ENCODE results near the gene HNMT.
"Not testable (repeated sequence)": the region's sequence is repeated elsewhere in the genome, so short reads cannot be mapped to it uniquely, and the experiment has no call there.

HNMT gene

GRCh38 chr2:137983581-137983980 is 19.3 kb downstream of the HNMT start:
- no peak overlapping the region for H3K27ac ChIP-seq
- no peaks in the 10 kb centered on the region for H3K4me1 ChIP-seq (ENCODE audit: control insufficient read depth in 1 of 2, insufficient read depth in 1 of 2, low read depth in 1 of 2, low read length in 1 of 2)
- no peak overlapping the region for H3K4me3 ChIP-seq (ENCODE audit: low read depth in 1 of 2, low read length in 1 of 2)
- no peaks in the 10 kb centered on the region for H3K36me3 ChIP-seq
- no peaks in the 10 kb centered on the region for H3K27me3 ChIP-seq
- no peak for TF ChIP-seq CTCF (IDR thresholded peaks at IDR 0.05)
- no peaks in the 10 kb centered on the region for H3K9me3 ChIP-seq

GRCh38 chr2:137986268-137986667 is 22.0 kb downstream of the HNMT start:
- H3K27me3 ChIP-seq = no peaks in the 10 kb centered on the region
- H3K4me3 ChIP-seq (ENCODE audit: low read depth in 1 of 2, low read length in 1 of 2) = no peak overlapping the region
- no peaks in the 10 kb centered on the region for H3K36me3 ChIP-seq
- TF ChIP-seq CTCF (IDR thresholded peaks at IDR 0.05) = no peak
- H3K9me3 ChIP-seq = no peaks in the 10 kb centered on the region
- H3K4me1 ChIP-seq (ENCODE audit: control insufficient read depth in 1 of 2, insufficient read depth in 1 of 2, low read depth in 1 of 2, low read length in 1 of 2) = no peaks in the 10 kb centered on the region
- H3K27ac ChIP-seq = no peak overlapping the region

GRCh38 chr2:137987011-137987410 is 22.7 kb downstream of the HNMT start:
- Histone ChIP-seq H3K27me3 (no peaks in the 10 kb centered on the region), H3K36me3 (no peaks in the 10 kb centered on the region), H3K4me1 (ENCODE audit: control insufficient read depth in 1 of 2, insufficient read depth in 1 of 2, low read depth in 1 of 2, low read length in 1 of 2) (no peaks in the 10 kb centered on the region), H3K27ac (no peak overlapping the region), H3K4me3 (ENCODE audit: low read depth in 1 of 2, low read length in 1 of 2) (no peak overlapping the region), H3K9me3 (no peaks in the 10 kb centered on the region)
- TF ChIP-seq CTCF (IDR thresholded peaks at IDR 0.05) = no peak

GRCh38 chr2:137991078-137991477 is 26.8 kb downstream of the HNMT start:
- no peak for TF ChIP-seq CTCF (IDR thresholded peaks at IDR 0.05)
- no peaks in the 10 kb centered on the region for H3K4me1 ChIP-seq (ENCODE audit: control insufficient read depth in 1 of 2, insufficient read depth in 1 of 2, low read depth in 1 of 2, low read length in 1 of 2)
- no peaks in the 10 kb centered on the region for H3K36me3 ChIP-seq
- H3K9me3 ChIP-seq = no peaks in the 10 kb centered on the region
- no peak overlapping the region for H3K27ac ChIP-seq
- H3K4me3 ChIP-seq (ENCODE audit: low read depth in 1 of 2, low read length in 1 of 2) = no peak overlapping the region
- no peaks in the 10 kb centered on the region for H3K27me3 ChIP-seq

- H3K4me1 ChIP-seq (ENCODE audit: control insufficient read depth in 1 of 2, insufficient read depth in 1 of 2, low read depth in 1 of 2, low read length in 1 of 2) = no peaks in the 10 kb centered on the region
- H3K36me3 ChIP-seq = no peaks in the 10 kb centered on the region
- H3K4me3 ChIP-seq (ENCODE audit: low read depth in 1 of 2, low read length in 1 of 2) = no peak overlapping the region
- TF ChIP-seq CTCF (IDR thresholded peaks at IDR 0.05) = no peak
- H3K27ac ChIP-seq = no peak overlapping the region
- no peaks in the 10 kb centered on the region for H3K27me3 ChIP-seq
- H3K9me3 ChIP-seq = no peaks in the 10 kb centered on the region
These were observed 27.9 kb downstream of the HNMT start for GRCh38 chr2:137992039-137992646.

- H3K4me3 ChIP-seq (ENCODE audit: low read depth in 1 of 2, low read length in 1 of 2); H3K4me1 ChIP-seq (ENCODE audit: control insufficient read depth in 1 of 2, insufficient read depth in 1 of 2, low read depth in 1 of 2, low read length in 1 of 2); H3K9me3 ChIP-seq; H3K27me3 ChIP-seq; H3K27ac ChIP-seq; H3K36me3 ChIP-seq: not testable (repeated sequence)
These were observed 29.6 kb downstream of the HNMT start for GRCh38 chr2:137993715-137994476.

- not testable (repeated sequence) for H3K9me3 ChIP-seq; H3K4me3 ChIP-seq (ENCODE audit: low read depth in 1 of 2, low read length in 1 of 2); H3K36me3 ChIP-seq; H3K4me1 ChIP-seq (ENCODE audit: control insufficient read depth in 1 of 2, insufficient read depth in 1 of 2, low read depth in 1 of 2, low read length in 1 of 2); H3K27me3 ChIP-seq; H3K27ac ChIP-seq
These were observed 31.1 kb downstream of the HNMT start for GRCh38 chr2:137995368-137995767.

- H3K27me3 ChIP-seq; H3K36me3 ChIP-seq; H3K4me1 ChIP-seq (ENCODE audit: control insufficient read depth in 1 of 2, insufficient read depth in 1 of 2, low read depth in 1 of 2, low read length in 1 of 2); H3K9me3 ChIP-seq; H3K27ac ChIP-seq; H3K4me3 ChIP-seq (ENCODE audit: low read depth in 1 of 2, low read length in 1 of 2): not testable (repeated sequence)
These were observed 31.9 kb downstream of the HNMT start for GRCh38 chr2:137996158-137996557.
